HepG2 (cell line): Measurements from ENCODE around the gene FBXW4. TPM values are rescaled to one million over a fixed set of nuclear protein-coding genes. Genes with fewer than 3 reads are reported as not detected.

Source experiments
- ATAC-seq: fragments of 200-7000 bp; cut with Tn5 transposase; 3 replicates; pipeline ENCODE4 v1.9.1; 2020; ENCODE audit warnings: mild to moderate bottlenecking, moderate library complexity
- BruUV-seq: library from RNA; stranded (reverse); fragments of 400-500 nt; replicated peaks from 2 replicates; lab custom pipeline; 2021; lab: Mats Ljungman, UMichigan
- CTCF ChIA-PET: fragments of 300-600 bp; formaldehyde crosslinking; extraction: SDS; loops from one replicate; lab custom pipeline; 2021; ENCODE audit warnings: low total read pairs, inconsistent platforms, low intra/inter-chr PET ratio; lab: Yijun Ruan, JAX
- POLR2A ChIA-PET: fragments of 350-600 bp; sonication (Branson Sonifier 250); formaldehyde crosslinking; loops from one replicate; lab custom pipeline; 2020; ENCODE audit warnings: antibody characterized with exemption, inconsistent platforms; lab: Yijun Ruan, JAX
- DNase-seq: peaks from one replicate; pipeline ENCODE4 v3.0.0-alpha.2; 2015; ENCODE audit warnings: low spot score
- FAIRE-seq: peaks from 3 replicates; lab custom pipeline; 2011; peaks lifted over from hg19 to GRCh38; lab: Jason Lieb, UNC
- H2AFZ ChIP-seq: one replicate; pipeline ENCODE4 v1.6.1; 2011; ENCODE audit warnings: low read length, inconsistent platforms
- H3K27ac ChIP-seq: fragments of 300-600 bp; 3 replicates; pipeline ENCODE4 v1.8.0; 2011; ENCODE audit warnings: mixed run types, mild to moderate bottlenecking, mixed read lengths, low read length, inconsistent platforms; ENCODE audit not compliant: insufficient read depth; ENCODE audit errors: extremely low read length
- H3K27me3 ChIP-seq, 2 experiments: fragments of 200-600 bp in 1 of 2; 2 replicates in 1 of 2; 3 replicates in 1 of 2; pipeline versions ENCODE4 v1.6.0 to v1.8.0; 2011; ENCODE audit warnings: low read length in 2 of 2, mild to moderate bottlenecking in 2 of 2, moderate library complexity in 2 of 2, inconsistent platforms in 1 of 2; ENCODE audit not compliant: insufficient read depth in 2 of 2, control insufficient read depth in 1 of 2
- H3K36me3 ChIP-seq, 2 experiments: fragments of 200-600 bp in 1 of 2; replicated peaks in 1 of 2; 2 replicates in 1 of 2; 3 replicates in 1 of 2; pipeline versions ENCODE4 v1.5.1 to v1.8.0; 2011; ENCODE audit warnings: low read length in 2 of 2, inconsistent platforms in 1 of 2; ENCODE audit not compliant: insufficient read depth in 2 of 2, control insufficient read depth in 1 of 2
- H3K4me1 ChIP-seq: 2 replicates; pipeline ENCODE4 v1.5.1; 2012; ENCODE audit warnings: low read length, inconsistent platforms; ENCODE audit not compliant: insufficient read depth
- H3K4me2 ChIP-seq: 2 replicates; pipeline ENCODE4 v1.6.0; 2011; ENCODE audit warnings: low read depth, low read length, inconsistent platforms
- H3K4me3 ChIP-seq, 3 experiments: fragments of 200-600 bp in 1 of 3; sonication (generic), shearing (Covaris generic) in 1 of 3; replicated peaks in 1 of 3; 2 replicates each; pipeline ENCODE4 v1.5.1; 2011 to 2016; ENCODE audit warnings: low read length in 3 of 3, inconsistent platforms in 2 of 3, low read depth in 2 of 3, mild to moderate bottlenecking in 2 of 3, control low read depth in 1 of 3, mixed read lengths in 1 of 3; ENCODE audit not compliant: insufficient read depth in 1 of 3
- H3K79me2 ChIP-seq: one replicate; pipeline ENCODE4 v1.6.1; 2011; ENCODE audit warnings: low read length, inconsistent platforms; ENCODE audit not compliant: insufficient read depth
- H3K9ac ChIP-seq: 2 replicates; pipeline ENCODE4 v1.6.0; 2011; ENCODE audit warnings: mild to moderate bottlenecking, low read depth, low read length, inconsistent platforms; ENCODE audit not compliant: insufficient read depth
- H3K9me3 ChIP-seq: 2 replicates; pipeline ENCODE4 v1.5.1; 2012; ENCODE audit warnings: mild to moderate bottlenecking, low read length
- H4K20me1 ChIP-seq: 2 replicates; pipeline ENCODE4 v1.6.0; 2011; ENCODE audit warnings: inconsistent platforms, mild to moderate bottlenecking, low read length, moderate library complexity; ENCODE audit not compliant: insufficient read depth
- ARID4A ChIP-seq: sonication (generic); formaldehyde crosslinking; IDR thresholded peaks from 2 replicates; pipeline ENCODE4 v1.5.0; 2020; ENCODE audit warnings: mild to moderate bottlenecking, missing genetic modification reagents, borderline replicate concordance
- KDM2A ChIP-seq: sonication (generic); formaldehyde crosslinking; IDR thresholded peaks from 2 replicates; pipeline ENCODE4 v1.4.0; 2020; ENCODE audit warnings: low read depth, missing genetic modification reagents, borderline replicate concordance
- MIER3 ChIP-seq: IDR thresholded peaks from 2 replicates; pipeline ENCODE4 v1.6.1; 2016; ENCODE audit warnings: missing compliant biosample characterization, borderline replicate concordance
- NFRKB ChIP-seq: fragments of 450-650 bp; IDR thresholded peaks from 2 replicates; pipeline ENCODE4 v1.6.1; 2017
- SP140L ChIP-seq: sonication (generic); formaldehyde crosslinking; IDR thresholded peaks from 2 replicates; pipeline ENCODE4 v1.4.0; 2020; ENCODE audit warnings: missing genetic modification reagents, borderline replicate concordance
- ZEB1 ChIP-seq: IDR thresholded peaks from 2 replicates; pipeline ENCODE4 v1.6.1; 2012; ENCODE audit warnings: mild to moderate bottlenecking, low read depth, inconsistent platforms; ENCODE audit not compliant: insufficient replicate concordance
- ZFX ChIP-seq: sonication (generic); formaldehyde crosslinking; IDR thresholded peaks from 2 replicates; pipeline ENCODE4 v1.4.0; 2020; ENCODE audit warnings: mild to moderate bottlenecking, low read depth, missing genetic modification reagents, moderate library complexity
- ZNF263 ChIP-seq: sonication (generic); formaldehyde crosslinking; IDR thresholded peaks from 2 replicates; pipeline ENCODE4 v1.4.0; 2020; ENCODE audit warnings: missing genetic modification reagents
- ZNF318 ChIP-seq: sonication (generic); formaldehyde crosslinking; IDR thresholded peaks from 2 replicates; pipeline ENCODE4 v1.4.0; 2020; ENCODE audit warnings: mild to moderate bottlenecking, missing genetic modification reagents
- WGBS: methylation state at CpG from one replicate; pipeline ENCODE4 v1.1.6; 2017; ENCODE audit warnings: low lambda C conversion rate; 5-methylcytosine and 5-hydroxymethylcytosine counted together
- in situ Hi-C: cut with HindIII; loops from 2 replicates; pipeline ENCODE4 v1.10.0; 2017; ENCODE audit warnings: low pct_unique_long_range_greater_than_20kb; ENCODE audit not compliant: extremely low pct_ligation_motif_present
- intact Hi-C: fragments of 100-400 bp; cut with micrococcal nuclease; formaldehyde crosslinking; loops from one replicate; pipeline ENCODE4 v1.10.0; 2022; ENCODE audit not compliant: unreplicated experiment
- polyA plus RNA-seq, 8 experiments: library from polyadenylated mRNA; depleted of rRNA in 3 of 8; stranded (reverse) in 7 of 8; unstranded in 1 of 8; fragments of >200 nt; fragmentation: Illumina TruSeq in 4 of 8; extraction: Trizol in 4 of 8; gene quantifications; 2 replicates each; pipeline versions ENCODE4 v1.2.1 to v1.2.3, GENCODE V29; 2011 to 2016; ENCODE audit warnings: low read depth in 4 of 8, missing spikeins in 1 of 8, mixed read lengths in 1 of 8; ENCODE audit not compliant: insufficient read depth in 1 of 8
- total RNA-seq, 5 experiments: library from RNA; depleted of rRNA; stranded (reverse); fragments of >200 nt; fragmentation: Illumina TruSeq; extraction: Trizol; gene quantifications; 2 replicates each; pipeline ENCODE4 v1.2.3, GENCODE V29; 2016; ENCODE audit warnings: low read depth in 1 of 5

Gene FBXW4
- total and polyA plus RNA-seq, 2 of the 13 experiments (the other 11 are each of a cell fraction or from before 2014, with no cell fraction given) = 23.5 to 33.7 TPM

GRCh38 chr10:101570428-101571270, 124.3 kb downstream of the FBXW4 start:
- peak overlapping the region; percentile 68 to 85 (median 68) for H3K4me3 ChIP-seq
- no peak overlapping the region for H2AFZ ChIP-seq
- peak; percentile 21 for ATAC-seq
- H3K27me3 ChIP-seq = peaks cover 0 to 41% of the 10 kb centered on the region in 2 experiments; a peak in 4 of 5 replicates
- H3K4me1 ChIP-seq = peaks cover 45% of the 10 kb centered on the region
- no peak for DNase-seq
- FAIRE-seq = no peak
- peak overlapping the region; percentile 60; the same call in 1 of the 2 replicates for H3K9ac ChIP-seq
- ChIA-PET POLR2A (interaction anchor here (0.7 to 2.3 kb wide), 2 partner anchors 10 to 17 kb away, joined by 3 to 10 read pairs; partner anchors contain the start of genes DPCD and POLL), CTCF (interaction anchor here (0.6 to 1.7 kb wide), 3 partner anchors 103 to 357 kb away, joined by 3 to 7 read pairs (median 5); no protein-coding TSS in a partner anchor)
- in situ Hi-C loops = loop anchor here (5.0 kb wide), 1 partner anchor 278 kb away; no protein-coding TSS in a partner anchor
- no peaks in the 10 kb centered on the region for H3K9me3 ChIP-seq
- H3K36me3 ChIP-seq = no peaks in the 10 kb centered on the region
- H3K79me2 ChIP-seq = no peaks in the 10 kb centered on the region
- no peak overlapping the region for H3K27ac ChIP-seq
- intact Hi-C loops = loop anchor here (1.0 to 5.0 kb wide), 3 partner anchors 34 to 357 kb away; no protein-coding TSS in a partner anchor
- BruUV-seq = no TSS peak
- WGBS = 8% methylated on average over 13 of the region's 37 CpGs
- no peaks in the 10 kb centered on the region for H4K20me1 ChIP-seq
- H3K4me2 ChIP-seq = peak overlapping the region; percentile 100
- TF ChIP-seq NFRKB (no peak), MIER3 (CRISPR knock-in tag) (no peak), KDM2A (CRISPR knock-in tag) (peak; percentile 6; the same call in 1 of the 2 replicates), ZEB1 (peak; percentile 16), ZNF318 (0 out of 2 replicates have a peak, but pooled peaks have one; percentile 71), ARID4A (CRISPR knock-in tag) (0 out of 2 replicates have a peak, but pooled peaks have one; percentile 27), SP140L (no peak), ZNF263 (0 out of 2 replicates have a peak, but pooled peaks have one; percentile 48), ZFX (CRISPR knock-in tag) (peak; percentile 72; the same call in 1 of the 2 replicates)
